Testis (tissue), 3 donors: ENCODE measurements around the gene VWA5B1. TPM values are rescaled to one million over a fixed set of nuclear protein-coding genes. Genes with fewer than 3 reads are reported as not detected.

Source experiments
- DNase-seq: peaks from one replicate; pipeline ENCODE4 v3.0.0-alpha.2; 2019
- H3K27ac ChIP-seq, 2 donors: fragments of 200-600 bp; sonication (generic); one replicate each; pipeline ENCODE4 v1.5.1; 2019
- H3K27me3 ChIP-seq: fragments of 200-600 bp; sonication (generic); one replicate; pipeline ENCODE4 v1.5.1; 2019
- H3K36me3 ChIP-seq: fragments of 200-600 bp; sonication (generic); one replicate; pipeline ENCODE4 v1.5.1; 2017; ENCODE audit warnings: low read depth; ENCODE audit errors: missing control alignments
- H3K4me1 ChIP-seq: fragments of 200-600 bp; sonication (generic); one replicate; pipeline ENCODE4 v1.5.1; 2019
- H3K4me3 ChIP-seq, 2 donors: fragments of 200-600 bp; sonication (generic); one replicate each; pipeline ENCODE4 v1.5.1; 2017 to 2019
- H3K9me3 ChIP-seq: fragments of 200-600 bp; sonication (generic); one replicate; pipeline ENCODE4 v1.5.1; 2017
- CTCF ChIP-seq, 3 experiments: fragments of 450-650 bp in 2 of 3; fragments of 200-600 bp in 1 of 3; sonication (generic) in 1 of 3; IDR thresholded peaks; one replicate each; pipeline ENCODE4 v1.5.1; 2016 to 2019; ENCODE audit warnings: antibody characterized with exemption in 3 of 3, mild to moderate bottlenecking in 2 of 3, moderate library complexity in 1 of 3
- POLR2A ChIP-seq: fragments of 450-650 bp; IDR thresholded peaks from one replicate; pipeline ENCODE4 v1.6.1; 2017; ENCODE audit warnings: antibody characterized with exemption, mild to moderate bottlenecking, moderate library complexity
- WGBS, 2 donors: methylation state at CpG; one replicate each; pipeline ENCODE4 v1.1.5; 2018; 5-methylcytosine and 5-hydroxymethylcytosine counted together
- intact Hi-C: fragments of 100-400 bp; cut with DNase I; formaldehyde crosslinking; loops from one replicate; pipeline ENCODE4 v1.15.1; 2023; ENCODE audit warnings: low total_unique reads
- polyA plus RNA-seq: library from polyadenylated mRNA; stranded (reverse); fragments of 350-450 nt; fragmentation: Illumina TruSeq; extraction: RNeasy Lipid Tissue Mini Kit (QIAGEN cat#74804); gene quantifications from one replicate; pipeline ENCODE4 v1.2.3, GENCODE V29; 2014; ENCODE audit warnings: low read depth, low replicate concordance; ENCODE audit not compliant: insufficient read depth
- total RNA-seq, 2 donors: library from RNA; depleted of rRNA; stranded (reverse); fragments of >200 nt; gene quantifications; one replicate each; pipeline ENCODE4 v1.2.3, GENCODE V29; 2016

Gene VWA5B1
- total and polyA plus RNA-seq, 3 donors from 2014 or later, result 13.1 to 23.0 (median 16.2) TPM

- TF ChIP-seq POLR2A, result no peak
- Histone ChIP-seq H3K36me3 (no peaks in the 10 kb centered on the region), H3K27ac (no peak overlapping the region), H3K9me3 (no peaks in the 10 kb centered on the region), H3K27me3 (no peaks in the 10 kb centered on the region), H3K4me1 (peaks cover 26% of the 10 kb centered on the region), H3K4me3 (no peak overlapping the region)
- 30 to 49% methylated on average over 12 of the region's 12 CpGs for WGBS, 2 donors
- intact Hi-C loops, result no loop called here
- peak; percentile 88 for DNase-seq
Measured at GRCh38 chr1:20358761-20359263, 68.1 kb downstream of the VWA5B1 start.

GRCh38 chr1:20359451-20360330, 69.0 kb downstream of the VWA5B1 start:
- Histone ChIP-seq H3K36me3 (no peaks in the 10 kb centered on the region), H3K27me3 (no peaks in the 10 kb centered on the region), H3K4me1 (peaks cover 26% of the 10 kb centered on the region), H3K27ac (no peak overlapping the region), H3K9me3 (no peaks in the 10 kb centered on the region), H3K4me3 (no peak overlapping the region)
- no peak for DNase-seq
- WGBS, 2 donors, result 70 to 74% methylated on average over 15 of the region's 15 CpGs
- intact Hi-C loops, result no loop called here
- TF ChIP-seq CTCF (IDR thresholded peaks at IDR 0.05), result no peak
- TF ChIP-seq POLR2A, result no peak

GRCh38 chr1:20361401-20361800, 70.7 kb downstream of the VWA5B1 start:
- DNase-seq, result no peak

GRCh38 chr1:20361805-20362381, 71.2 kb downstream of the VWA5B1 start:
- no peaks in the 10 kb centered on the region for H3K36me3 ChIP-seq
- intact Hi-C loops, result no loop called here
- no peaks in the 10 kb centered on the region for H3K27me3 ChIP-seq
- peaks cover 16% of the 10 kb centered on the region for H3K4me1 ChIP-seq
- no peak overlapping the region for H3K4me3 ChIP-seq
- TF ChIP-seq POLR2A, result no peak
- TF ChIP-seq CTCF (IDR thresholded peaks at IDR 0.05), result peak; percentile 64 to 81 (median 73)
- peak; percentile 89 for DNase-seq
- 20 to 21% methylated on average over 8 of the region's 8 CpGs for WGBS, 2 donors
- H3K27ac ChIP-seq, result no peak overlapping the region
- no peaks in the 10 kb centered on the region for H3K9me3 ChIP-seq

More at GRCh38 chr1:20361401-20361800, 70.7 kb downstream of the VWA5B1 start:
- intact Hi-C loops, result no loop called here
- H3K9me3 ChIP-seq, result no peaks in the 10 kb centered on the region
- H3K36me3 ChIP-seq, result no peaks in the 10 kb centered on the region
- H3K4me1 ChIP-seq, result peaks cover 20% of the 10 kb centered on the region
- no peak overlapping the region for H3K4me3 ChIP-seq
- TF ChIP-seq POLR2A (no peak), CTCF (IDR thresholded peaks at IDR 0.05) (no peak)
- H3K27me3 ChIP-seq, result no peaks in the 10 kb centered on the region
- H3K27ac ChIP-seq, result no peak overlapping the region
- 64 to 66% methylated on average over 7 of the region's 7 CpGs for WGBS, 2 donors

GRCh38 chr1:20362856-20363255, 72.2 kb downstream of the VWA5B1 start:
- WGBS, 2 donors, result 97% methylated on average over 2 of the region's 2 CpGs
- no peak for DNase-seq
- Histone ChIP-seq H3K9me3 (no peaks in the 10 kb centered on the region), H3K4me1 (peaks cover 23% of the 10 kb centered on the region), H3K36me3 (no peaks in the 10 kb centered on the region), H3K27ac (no peak overlapping the region), H3K4me3 (no peak overlapping the region), H3K27me3 (no peaks in the 10 kb centered on the region)
- TF ChIP-seq CTCF (IDR thresholded peaks at IDR 0.05) (no peak), POLR2A (no peak)
- intact Hi-C loops, result no loop called here
